ENCODE results near the gene GDPD3. TPM values are rescaled to one million over a fixed set of nuclear protein-coding genes. Genes with fewer than 3 reads are reported as not detected.
A peak's percentile ranks its signal among the peaks of the same experiment; 100 is the strongest.
"Not testable (repeated sequence)": the region's sequence is repeated elsewhere in the genome, so short reads cannot be mapped to it uniquely, and the experiment has no call there.

The GDPD3 gene
- total RNA-seq, 1 donor from 2014 or later: 11.2 TPM

DNA sequence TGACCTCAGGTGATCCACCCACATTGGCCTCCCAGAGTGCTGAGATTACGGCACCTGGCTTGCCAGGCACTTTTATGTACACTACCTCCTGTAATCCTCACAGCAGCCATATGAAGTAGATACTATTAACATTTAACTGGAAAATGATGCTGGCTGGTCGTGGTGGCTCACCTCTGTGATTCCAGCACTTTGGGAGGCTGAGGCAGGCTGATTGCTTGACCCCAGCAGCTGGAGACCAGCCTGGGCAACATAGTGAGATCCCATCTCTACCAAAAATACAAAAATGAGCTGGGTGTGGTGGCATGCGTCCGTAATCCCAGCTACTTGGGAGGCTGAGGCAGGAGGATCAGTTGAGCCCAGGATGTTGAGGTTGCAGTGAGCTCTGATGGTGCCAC is 11.6 kb upstream of the GDPD3 start:
- DNase-seq (ENCODE audit: low spot score): no peak

DNA sequence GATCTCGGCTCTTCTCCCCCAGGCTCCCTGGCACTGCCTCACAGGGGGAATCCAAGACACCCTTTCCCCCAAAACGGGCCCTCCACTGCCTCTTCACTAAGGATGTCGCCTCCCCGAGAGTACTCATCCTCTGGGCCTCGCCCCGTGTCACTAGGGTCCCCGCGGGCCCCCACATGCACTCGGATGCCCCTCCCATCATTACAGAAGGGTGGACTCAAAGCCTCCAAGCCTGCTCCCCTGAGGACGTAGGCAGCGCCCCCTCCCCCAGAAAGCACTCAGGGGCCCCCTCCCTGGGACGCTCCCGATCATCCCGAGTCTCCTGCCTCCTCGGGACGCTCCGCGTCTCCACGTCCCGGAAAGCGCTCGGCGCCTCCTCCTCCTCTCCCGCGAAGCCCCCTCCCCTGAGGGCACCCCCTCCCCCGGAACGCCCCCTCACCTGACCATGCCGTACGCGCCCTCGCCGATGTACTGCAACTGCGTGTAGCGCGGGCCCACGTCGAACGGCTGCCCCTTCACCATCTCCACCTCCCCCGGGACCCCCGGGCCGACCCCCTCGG is 9.3 kb upstream of the GDPD3 start:
- DNase-seq (ENCODE audit: low spot score): no peak

DNA sequence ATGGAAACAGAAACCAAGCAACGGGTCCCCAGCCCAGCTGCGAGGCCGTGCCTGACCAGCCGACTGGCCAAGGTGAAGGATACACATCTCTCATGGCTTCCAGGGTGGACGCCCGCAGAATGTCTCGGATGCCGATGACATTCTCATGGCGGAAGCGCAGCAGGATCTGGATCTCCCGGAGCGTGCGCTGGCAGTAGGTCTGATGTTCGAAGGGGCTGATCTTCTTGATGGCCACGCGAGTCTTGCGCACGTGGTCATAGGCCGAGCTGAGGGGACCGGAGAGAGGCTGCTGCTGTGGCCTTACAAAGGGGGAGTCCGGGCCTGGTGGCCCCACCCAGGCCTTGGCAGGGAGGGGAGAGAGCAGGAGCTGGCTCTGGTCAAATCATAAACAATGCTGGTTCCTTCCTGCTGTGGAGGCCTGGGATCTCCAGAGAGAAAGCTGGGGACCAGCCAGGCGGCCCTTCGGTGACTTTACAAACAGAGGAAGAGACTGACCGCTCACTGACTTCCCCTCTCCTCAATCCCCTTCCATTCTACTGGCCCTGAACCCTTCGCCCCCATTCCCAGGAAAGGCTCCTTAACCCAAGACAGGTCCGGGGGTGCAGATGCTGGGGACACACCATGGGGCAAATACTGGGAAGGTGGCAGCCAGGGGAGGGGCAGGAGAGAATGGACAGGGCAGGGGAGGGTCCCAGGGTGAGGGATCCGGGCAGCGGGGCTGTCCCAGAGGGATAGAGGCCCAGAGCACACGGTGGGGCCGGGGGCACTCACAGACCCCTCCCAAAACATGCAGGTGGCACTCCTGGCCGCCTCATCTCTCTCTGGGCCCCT is 8.6 kb upstream of the GDPD3 start:
- peak; percentile 45 for DNase-seq (ENCODE audit: low spot score)

DNA sequence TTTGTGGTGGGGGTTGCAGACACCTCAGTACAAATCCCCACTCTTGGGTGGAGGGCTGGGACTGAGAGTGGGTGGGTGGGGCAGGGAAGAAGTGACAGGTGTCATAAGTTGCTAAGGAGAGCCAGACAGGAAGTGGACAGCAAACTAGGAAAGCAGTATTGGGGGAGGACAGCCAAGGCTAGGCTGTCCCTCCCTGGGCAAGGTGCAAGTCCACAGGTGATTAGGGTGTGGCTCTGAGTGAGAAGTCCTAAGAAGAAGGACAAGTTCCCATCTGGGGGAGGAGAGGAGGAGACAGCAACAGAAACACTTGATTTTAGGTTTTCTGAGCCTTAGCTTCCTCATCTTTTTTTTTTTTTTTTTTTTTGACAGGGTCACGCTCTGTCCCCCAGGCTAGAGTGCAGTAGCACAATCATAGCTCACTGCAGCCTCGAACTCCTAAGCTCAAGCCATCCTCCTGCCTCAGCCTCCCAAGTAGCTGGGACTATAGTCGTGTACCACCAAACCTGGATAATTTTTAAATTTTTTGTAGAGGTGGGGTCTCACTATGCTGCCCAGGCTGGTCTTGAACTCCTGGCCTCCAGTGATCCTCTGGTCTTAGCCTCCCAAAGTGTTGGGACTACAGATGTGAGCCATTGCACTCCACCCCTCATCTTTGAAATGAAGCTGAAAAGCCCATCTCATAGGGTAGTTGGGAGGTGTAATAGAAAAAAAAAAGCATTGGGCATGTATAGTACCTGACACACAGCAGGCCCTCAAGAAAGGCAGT is 7.2 kb upstream of the GDPD3 start:
- peak; percentile 79 for DNase-seq (ENCODE audit: low spot score)

DNA sequence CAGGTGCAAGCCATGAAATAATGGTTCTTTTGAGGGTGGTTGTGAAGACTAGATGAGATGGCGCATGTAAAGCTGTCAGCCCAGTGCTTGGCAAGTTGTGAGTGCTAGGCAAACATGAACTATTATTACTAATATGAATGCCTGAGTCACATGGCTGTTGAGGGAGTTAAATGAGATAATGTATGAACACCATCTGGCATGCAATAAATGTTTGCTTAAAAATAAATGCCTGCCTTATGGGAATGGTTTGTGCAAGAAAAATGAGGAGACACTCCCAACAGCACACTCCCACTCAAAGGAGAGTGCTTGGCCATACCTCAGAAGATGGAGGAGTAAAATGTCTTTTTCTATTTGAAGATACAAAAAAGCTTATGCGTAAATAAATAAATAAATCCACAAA is 6.1 kb upstream of the GDPD3 start:
- no peak for DNase-seq (ENCODE audit: low spot score)

DNA sequence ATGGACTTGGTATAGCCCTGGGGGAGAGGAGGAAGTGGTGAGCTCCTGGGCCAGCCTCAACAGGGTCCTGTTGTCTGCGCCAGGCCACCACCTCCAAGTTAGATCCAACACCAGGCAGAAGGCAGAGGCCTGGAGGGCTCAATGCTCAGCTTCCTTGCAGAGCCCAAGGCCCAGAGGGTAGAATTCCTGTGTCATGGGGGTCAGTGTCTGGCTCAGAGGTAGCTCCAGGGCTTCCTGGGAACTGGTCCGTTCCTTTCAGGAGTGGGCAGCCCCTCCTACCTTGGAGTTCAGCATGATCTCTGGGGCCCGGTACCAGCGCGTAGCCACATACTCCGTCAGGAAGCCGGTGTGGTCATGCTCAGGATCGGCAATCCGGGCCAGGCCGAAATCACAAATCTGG is 4.4 kb upstream of the GDPD3 start:
- DNase-seq (ENCODE audit: low spot score): no peak

DNA sequence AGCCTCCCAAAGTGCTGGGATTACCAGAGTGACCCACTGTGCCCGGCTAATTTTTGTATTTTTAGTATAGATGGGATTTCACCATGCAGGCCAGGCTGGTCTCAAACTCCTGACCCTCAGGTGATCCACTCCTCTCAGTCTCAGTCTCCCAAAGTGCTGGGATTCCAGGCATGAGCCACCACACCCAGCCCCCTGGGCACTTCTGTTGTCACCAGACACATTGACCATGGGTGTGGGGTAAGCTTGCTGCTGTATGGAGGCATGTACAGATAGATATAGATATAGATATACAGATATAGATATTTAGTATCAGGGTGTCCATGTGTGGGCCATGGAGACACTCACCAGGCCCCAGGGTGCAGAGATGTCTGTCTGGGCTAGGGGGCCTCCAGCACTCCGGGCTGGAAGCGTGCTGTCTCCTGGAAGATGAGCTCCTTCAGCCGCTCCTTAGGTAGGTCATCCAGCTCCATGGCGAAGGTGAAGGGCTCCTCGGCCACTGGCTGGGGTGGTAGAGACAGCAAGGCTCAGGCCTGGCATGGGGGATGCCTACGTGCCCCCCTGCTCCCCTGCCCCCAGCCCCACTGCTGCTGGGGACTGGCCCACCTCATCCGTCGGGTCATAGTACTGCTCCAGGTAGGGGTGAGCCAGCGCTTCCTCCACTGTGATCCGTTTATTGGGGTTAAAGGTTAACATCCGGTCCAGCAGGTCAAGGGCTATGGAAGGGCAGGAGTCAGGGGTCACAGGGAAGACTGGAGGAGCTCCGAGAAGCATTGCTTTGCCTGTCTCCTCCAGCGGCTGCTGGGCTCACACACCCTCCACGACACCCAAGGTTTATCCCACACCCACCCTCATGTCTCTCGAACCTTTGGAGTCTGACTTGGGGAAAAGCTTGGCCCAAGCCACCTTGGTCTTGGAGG is 3.2 kb upstream of the GDPD3 start:
- no peak for DNase-seq (ENCODE audit: low spot score)

DNA sequence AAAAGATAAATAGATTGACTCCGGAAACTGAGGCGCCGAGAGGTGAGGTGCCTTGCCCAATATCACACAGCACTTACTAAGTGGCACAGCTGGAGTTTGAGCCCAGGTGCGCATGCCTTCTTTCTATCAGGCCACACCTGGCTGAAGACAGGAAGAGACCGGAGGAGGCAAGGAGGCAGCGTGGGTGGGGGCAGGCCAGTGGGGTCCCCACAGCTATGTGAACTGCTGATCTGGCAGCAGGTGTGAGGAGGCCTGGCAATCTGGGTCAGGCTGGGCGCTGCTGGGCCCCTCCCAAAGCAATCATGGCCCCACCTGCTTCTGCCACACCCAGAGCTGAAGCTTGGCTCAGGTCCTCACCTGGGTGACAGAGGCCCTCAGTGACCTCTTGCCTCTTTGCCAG is 1.9 kb upstream of the GDPD3 start:
- peak; percentile 66 for DNase-seq (ENCODE audit: low spot score)

DNA sequence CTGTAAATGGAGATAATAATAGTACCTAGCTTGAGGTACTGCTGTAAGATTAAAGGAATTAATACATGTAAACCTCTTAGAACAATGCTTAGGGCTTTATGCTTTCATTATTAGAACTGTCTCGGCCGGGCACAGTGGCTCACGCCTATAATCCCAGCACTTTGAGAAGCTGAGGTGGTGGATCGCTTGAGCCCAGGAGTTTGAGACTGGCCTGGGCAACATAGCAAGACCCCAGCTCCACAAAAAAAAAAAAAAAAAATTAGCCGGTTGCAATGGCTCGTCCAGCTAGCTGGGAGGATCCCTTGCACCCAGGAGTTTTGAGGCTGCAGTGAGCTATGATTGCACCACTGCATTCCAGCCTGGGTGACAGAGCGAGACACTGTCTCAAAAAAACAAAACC is 1.5 kb upstream of the GDPD3 start:
- DNase-seq (ENCODE audit: low spot score): not testable (repeated sequence)

DNA sequence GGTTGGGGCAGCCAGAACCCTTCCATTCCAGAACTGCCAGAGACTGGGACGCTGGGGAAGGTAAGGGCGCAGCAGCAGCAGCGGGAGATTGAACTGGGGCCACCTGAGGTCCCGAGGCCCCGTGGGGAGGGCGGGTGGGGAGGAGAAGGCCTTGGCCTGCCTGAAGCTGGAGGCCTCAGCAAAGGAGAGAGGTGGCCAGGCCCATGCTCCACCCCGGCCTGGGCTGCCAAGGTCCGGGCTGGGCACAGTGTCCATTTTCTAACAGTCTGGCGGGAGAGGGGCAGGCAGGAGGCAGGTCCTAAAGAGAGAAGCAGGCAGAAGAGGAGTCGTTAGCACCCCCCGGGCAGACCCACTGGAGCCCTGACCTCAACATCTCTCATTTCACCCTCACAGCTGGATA is 1.1 kb upstream of the GDPD3 start:
- no peak for DNase-seq (ENCODE audit: low spot score)

DNA sequence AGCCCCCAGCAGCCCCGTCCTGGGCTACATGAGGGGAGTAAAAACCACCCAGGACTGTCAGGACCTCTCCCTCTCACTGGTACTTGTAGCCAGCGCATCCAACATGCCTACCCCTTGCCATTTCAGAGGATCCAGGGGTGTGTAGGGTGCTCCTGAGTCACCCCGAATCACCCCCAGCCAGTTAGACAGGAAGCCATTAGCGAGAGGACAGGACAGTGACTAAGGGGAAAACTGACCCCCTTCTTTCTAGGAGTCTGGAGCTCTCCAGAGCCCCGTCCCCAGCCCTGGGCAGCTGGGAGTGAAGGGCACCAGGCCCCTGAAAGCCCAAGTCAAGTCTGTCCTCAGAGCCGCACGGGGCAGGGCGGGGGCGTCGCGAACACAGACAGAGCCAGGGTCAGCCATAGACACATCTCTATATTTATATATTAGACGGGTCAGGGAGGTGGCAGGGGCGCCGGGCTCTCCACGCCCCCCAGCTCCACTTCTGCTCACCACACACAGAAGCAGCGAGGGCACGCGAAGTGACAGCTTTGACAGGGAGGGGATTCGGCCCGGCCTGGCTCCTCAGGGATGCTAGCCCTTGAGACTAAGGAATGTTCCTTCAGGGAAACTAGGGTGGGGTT is 485 bp upstream of the GDPD3 start:
- DNase-seq (ENCODE audit: low spot score): no peak

DNA sequence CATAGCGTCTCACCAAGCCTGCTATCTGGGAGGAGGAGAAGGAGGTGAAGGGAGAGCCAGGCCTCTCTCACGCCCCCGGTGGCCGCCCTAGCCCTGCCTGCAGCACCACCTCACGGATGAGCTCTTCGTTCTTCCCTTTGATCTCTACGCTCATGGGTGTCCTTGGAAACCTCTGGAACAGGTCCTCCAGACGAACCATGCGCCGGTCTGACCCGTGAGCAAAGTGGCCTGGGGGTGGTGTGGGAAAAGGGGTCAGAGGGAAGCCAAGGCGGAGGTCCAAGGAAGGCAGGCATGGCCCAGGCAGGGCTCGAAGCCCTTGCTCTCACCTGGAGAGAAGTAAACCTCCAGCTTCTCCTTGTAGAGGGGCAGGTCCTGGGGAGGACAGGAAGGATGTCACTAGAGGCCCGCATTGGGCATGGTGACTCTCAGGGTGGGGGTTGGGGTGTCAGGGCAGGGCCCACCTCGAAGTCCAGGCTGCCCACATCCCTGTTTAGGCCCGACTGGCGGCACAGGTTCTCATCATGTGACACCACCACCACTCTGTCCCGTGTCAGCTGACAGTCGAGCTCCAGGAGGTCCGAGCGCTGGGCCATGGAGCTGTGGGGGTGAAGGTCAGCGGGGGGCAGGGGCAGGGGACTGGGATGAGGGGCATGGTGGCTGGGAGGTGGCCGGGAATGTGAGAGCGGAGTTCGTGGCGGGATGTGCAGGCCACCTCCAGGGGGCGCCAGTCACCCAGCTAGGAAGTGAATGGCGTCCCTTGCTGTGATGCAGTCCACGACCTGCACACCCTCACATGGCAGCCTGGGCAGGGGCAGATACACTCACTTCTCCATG is 923 bp downstream of the GDPD3 start:
- peak; percentile 38 for DNase-seq (ENCODE audit: low spot score)

DNA sequence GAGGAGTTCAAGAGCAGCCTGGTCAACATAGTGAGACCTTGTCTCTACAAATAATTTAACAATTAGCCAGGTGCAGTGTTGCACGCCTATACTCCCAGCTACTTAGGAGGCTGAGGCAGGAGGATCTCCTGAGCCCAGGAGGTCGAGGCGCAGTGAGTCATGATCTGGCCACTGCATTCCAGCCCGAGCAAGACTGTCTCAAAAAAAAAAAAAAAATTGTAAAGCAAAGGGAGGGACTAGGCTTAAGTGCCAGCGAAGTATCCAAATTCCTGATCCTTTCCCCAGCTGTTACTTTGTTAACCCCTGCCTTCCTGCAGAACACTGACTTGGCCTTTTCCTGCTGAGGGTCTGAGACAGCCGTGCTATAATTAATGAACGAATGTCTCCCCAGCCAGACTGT is 2.7 kb downstream of the GDPD3 start:
- no peak for DNase-seq (ENCODE audit: low spot score)

DNA sequence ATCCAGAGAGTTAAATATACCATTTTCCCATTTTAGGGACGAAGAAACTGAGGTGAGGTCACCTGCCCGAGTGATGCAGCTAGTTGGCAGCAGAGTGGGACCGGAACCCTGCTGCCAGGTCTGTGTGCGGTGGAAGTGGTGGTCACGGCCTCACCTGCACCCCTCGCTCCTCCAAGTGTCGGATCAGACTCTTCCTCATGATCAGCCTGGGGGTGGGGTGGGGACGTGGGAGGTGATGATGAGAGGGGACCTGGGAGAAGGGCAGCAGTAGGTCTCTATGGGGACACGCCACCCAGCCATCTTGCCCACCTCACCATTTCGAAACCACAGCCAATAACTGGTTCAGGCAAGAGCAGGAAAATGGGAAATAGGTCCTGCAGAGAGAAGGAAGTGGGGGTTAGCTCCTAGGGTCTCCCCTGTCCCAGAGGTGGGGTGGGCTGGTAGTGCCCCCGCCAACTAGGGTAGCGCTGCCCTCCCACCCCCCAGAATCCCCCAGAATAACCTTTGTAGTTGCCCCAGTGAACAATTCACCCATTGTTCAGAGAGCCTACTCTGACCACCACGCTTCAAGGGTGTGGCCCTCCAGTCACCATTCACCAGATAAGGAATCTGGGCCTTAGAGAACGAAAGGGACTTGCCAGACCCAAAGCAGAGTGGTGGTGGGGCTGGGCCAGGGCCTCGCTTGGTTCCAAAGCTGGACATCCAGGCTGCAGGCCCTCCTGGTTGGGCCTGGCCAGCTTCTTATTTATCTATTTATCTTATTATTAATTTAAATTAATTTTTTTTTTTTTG is 5.1 kb downstream of the GDPD3 start:
- no peak for DNase-seq (ENCODE audit: low spot score)

DNA sequence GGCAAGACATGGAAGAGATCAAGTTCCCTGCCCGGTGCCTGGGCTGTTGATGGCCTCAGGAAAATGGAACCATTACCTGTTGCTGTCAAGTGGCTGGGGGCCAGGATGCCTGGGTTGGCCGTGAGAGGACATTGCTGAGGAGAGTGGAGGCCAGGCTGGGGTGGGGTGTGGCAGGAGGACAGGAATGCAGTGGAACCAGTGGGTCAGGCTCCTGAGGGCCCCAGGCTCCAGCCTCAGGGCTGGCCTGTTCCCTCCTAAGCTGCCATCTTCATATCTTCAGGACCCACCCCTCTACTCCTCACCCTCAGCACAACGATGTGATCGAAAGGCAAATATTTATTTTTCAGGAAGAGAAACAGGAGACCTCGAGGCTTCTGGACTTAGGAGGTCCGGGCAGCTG is 8.8 kb downstream of the GDPD3 start:
- DNase-seq (ENCODE audit: low spot score): peak; percentile 56

DNA sequence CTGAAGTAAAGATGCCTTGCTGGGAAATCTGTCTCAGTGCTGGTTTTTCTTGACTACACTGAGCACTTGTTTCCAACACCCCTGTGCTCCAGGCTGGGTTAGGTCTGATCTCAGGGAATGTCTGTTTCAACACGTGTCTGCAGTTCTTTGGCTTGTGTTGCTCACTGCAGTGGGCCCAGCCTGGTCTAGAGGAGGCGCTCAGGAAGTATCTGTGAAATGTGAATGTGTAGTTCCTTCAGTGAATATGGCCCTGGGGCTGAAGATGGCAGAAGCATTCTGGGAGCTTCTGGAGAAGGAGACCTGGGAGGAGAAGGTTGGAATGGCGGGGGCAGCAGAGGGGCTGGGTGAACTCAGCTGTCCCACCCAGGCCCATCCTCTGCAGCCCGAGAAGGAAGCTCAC is 9.2 kb downstream of the GDPD3 start:
- no peak for DNase-seq (ENCODE audit: low spot score)

DNA sequence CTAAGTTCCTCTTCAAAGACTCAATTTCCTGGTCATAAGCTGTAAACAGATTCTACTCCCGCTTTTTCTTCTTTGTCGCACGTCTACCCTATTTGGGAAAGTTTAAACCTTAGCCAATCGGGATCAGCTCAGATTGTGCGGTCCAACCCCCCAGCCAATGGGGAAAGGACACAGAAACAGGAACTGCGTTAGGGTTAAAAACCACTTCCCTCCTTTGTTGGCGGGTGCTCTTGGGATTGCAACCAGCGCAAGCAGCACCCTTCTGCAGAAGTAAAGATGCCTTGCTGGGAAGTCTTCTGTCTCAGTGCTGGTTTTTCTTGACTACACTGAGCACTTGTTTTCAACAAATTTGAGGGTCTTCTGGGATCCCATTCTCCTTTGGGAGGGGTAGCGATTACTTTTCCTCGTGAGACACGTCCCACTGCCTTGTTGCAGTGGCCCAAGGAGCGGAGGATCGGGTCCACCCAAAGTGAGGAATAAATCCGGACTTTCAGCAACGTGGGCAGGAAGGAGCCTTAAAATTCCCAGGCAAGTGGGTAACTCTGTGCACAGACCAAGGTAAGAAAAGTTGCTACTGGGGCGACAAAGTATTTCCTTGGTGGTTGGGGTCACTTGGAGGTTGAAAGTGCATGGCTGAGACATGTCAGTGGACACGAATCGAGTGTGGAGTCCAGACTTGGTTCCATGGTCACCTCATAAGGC is 16.3 kb downstream of the GDPD3 start:
- no peak for DNase-seq (ENCODE audit: low spot score)

DNA sequence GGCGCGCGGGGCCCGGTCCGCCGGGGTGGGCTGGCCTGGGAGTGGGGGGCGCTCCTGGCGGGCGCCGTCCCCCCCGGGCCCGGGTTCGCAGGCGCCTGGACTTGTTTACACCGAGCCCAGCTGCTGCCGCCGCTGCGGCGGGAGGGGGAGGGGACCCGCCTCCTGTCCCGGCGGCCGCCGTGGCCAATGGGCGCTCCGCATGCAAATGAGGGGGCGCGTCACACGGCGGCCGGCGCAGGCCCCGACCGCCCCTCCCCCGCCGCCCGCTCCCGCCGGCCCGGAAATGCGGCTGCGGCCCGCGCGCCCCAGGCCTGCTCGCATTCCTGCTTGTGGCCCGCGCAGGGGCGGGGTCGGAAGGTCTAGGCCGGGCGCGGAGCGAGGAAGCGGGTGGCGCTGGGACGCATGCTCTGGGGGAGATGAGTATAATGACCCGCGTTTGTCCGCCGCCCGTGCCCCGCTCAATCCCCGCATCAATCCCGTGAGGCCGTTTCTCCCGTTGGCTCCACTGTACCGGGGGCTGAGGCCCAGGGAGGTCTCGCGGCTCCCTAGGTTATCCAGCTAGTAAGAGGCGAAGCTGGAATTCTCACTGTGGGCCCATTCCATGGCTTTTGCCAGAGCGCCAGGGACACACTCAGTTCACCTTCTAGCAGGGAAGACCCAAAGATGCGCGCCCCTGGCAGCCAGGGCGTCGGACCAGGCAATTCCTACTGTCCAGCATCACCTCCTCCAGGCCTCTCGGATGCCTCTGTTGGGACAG is 17.1 kb downstream of the GDPD3 start, which contains the start of gene YPEL3:
Gene YPEL3, minus strand, starts transcription at position 109 of the 757 bp plus-strand sequence. CDS start 731 bp downstream, outside the sequence.
- DNase-seq (ENCODE audit: low spot score): peak; percentile 93
